AG09319 (cell line): ENCODE data around the gene DLK2.
"Not testable (repeated sequence)": the region's sequence is repeated elsewhere in the genome, so short reads cannot be mapped to it uniquely, and the experiment has no call there.

ENCODE experiments used
- DNase-seq: peaks from one replicate; pipeline ENCODE4 v3.0.0-alpha.2; 2010; ENCODE audit warnings: low read depth; ENCODE audit errors: extremely low read depth
- CTCF ChIP-seq: IDR thresholded peaks from 2 replicates; pipeline ENCODE4 v1.5.1; 2011; ENCODE audit warnings: low read depth, mild to moderate bottlenecking, inconsistent platforms, low read length, moderate library complexity

The DLK2 gene

GRCh38 chr6:43469947-43470346 is 14.6 kb upstream of the DLK2 start:
- no peak for TF ChIP-seq CTCF
- DNase-seq = no peak

GRCh38 chr6:43468748-43469681 is 13.7 kb upstream of the DLK2 start:
- DNase-seq = no peak
- TF ChIP-seq CTCF = no peak

GRCh38 chr6:43468240-43468639 is 12.9 kb upstream of the DLK2 start:
- no peak for TF ChIP-seq CTCF
- DNase-seq = no peak

- TF ChIP-seq CTCF = no peak
- no peak for DNase-seq
Observed at GRCh38 chr6:43467752-43468151, 12.4 kb upstream of the DLK2 start.

GRCh38 chr6:43467265-43467664 is 11.9 kb upstream of the DLK2 start:
- not testable (repeated sequence) for DNase-seq

GRCh38 chr6:43465948-43466347 is 10.6 kb upstream of the DLK2 start:
- no peak for TF ChIP-seq CTCF
- no peak for DNase-seq

- DNase-seq = no peak
- TF ChIP-seq CTCF = no peak
Observed at GRCh38 chr6:43464337-43464736, 9.0 kb upstream of the DLK2 start.

GRCh38 chr6:43461936-43462335 is 6.6 kb upstream of the DLK2 start:
- TF ChIP-seq CTCF = no peak
- DNase-seq = no peak
